ENCODE results near the gene PRR14L.
A peak's percentile ranks its signal among the peaks of the same experiment; 100 is the strongest.
"Not testable (repeated sequence)": the region's sequence is repeated elsewhere in the genome, so short reads cannot be mapped to it uniquely, and the experiment has no call there.

Gene PRR14L

GRCh38 chr22:31764785-31765184 is 14.9 kb upstream of the PRR14L start:
- DNase-seq (ENCODE audit: extremely low spot score), result no peak
- POLR2A ChIA-PET, result no interaction called here
- CTCF ChIA-PET, result interaction anchor here (1.2 kb wide), 1 partner anchor 19 kb away, joined by 3 read pairs; no protein-coding TSS in a partner anchor
- TF ChIP-seq CTCF (IDR thresholded peaks at IDR 0.05; ENCODE audit: control extremely low read depth, extremely low read depth, low read depth, missing control alignments), result no peak

GRCh38 chr22:31758860-31759259 is 8.9 kb upstream of the PRR14L start:
- CTCF ChIA-PET, result interaction anchor here (0.9 kb wide), 2 partner anchors 26 to 93 kb away, joined by 3 to 4 read pairs; no protein-coding TSS in a partner anchor
- DNase-seq (ENCODE audit: extremely low spot score), result not testable (repeated sequence)
- POLR2A ChIA-PET, result interaction anchor here (0.6 kb wide), 1 partner anchor 263 kb away, joined by 3 read pairs; the partner anchor contains the start of gene SFI1

- no peak for DNase-seq (ENCODE audit: extremely low spot score)
- ChIA-PET CTCF (interaction anchor here (0.8 kb wide), 1 partner anchor 9 kb away, joined by 4 read pairs; no protein-coding TSS in a partner anchor), POLR2A (no interaction called here)
- TF ChIP-seq CTCF (IDR thresholded peaks at IDR 0.05; ENCODE audit: control extremely low read depth, extremely low read depth, low read depth, missing control alignments), result no peak
These were observed 7.3 kb upstream of the PRR14L start for GRCh38 chr22:31757265-31757664.

- CTCF ChIA-PET, result interaction anchor here (0.9 kb wide), 1 partner anchor 48 kb away, joined by 3 read pairs; no protein-coding TSS in a partner anchor
These were observed 4.9 kb upstream of the PRR14L start for GRCh38 chr22:31754813-31755212.

GRCh38 chr22:31753634-31754501 is 3.9 kb upstream of the PRR14L start, which contains the start of gene DEPDC5:
Gene DEPDC5 (plus strand): TSS chr22:31754019. CDS start chr22:31754922, 903 bp downstream.
- TF ChIP-seq CTCF (IDR thresholded peaks at IDR 0.05; ENCODE audit: control extremely low read depth, extremely low read depth, low read depth, missing control alignments), result no peak
- DNase-seq (ENCODE audit: extremely low spot score), result peak; percentile 98
- POLR2A ChIA-PET, result interaction anchor here (0.5 kb wide), 1 partner anchor 39 kb away, joined by 3 read pairs; no protein-coding TSS in a partner anchor
- CTCF ChIA-PET, result no interaction called here

More at GRCh38 chr22:31754813-31755212, 4.9 kb upstream of the PRR14L start:
- TF ChIP-seq CTCF (IDR thresholded peaks at IDR 0.05; ENCODE audit: control extremely low read depth, extremely low read depth, low read depth, missing control alignments), result no peak
- DNase-seq (ENCODE audit: extremely low spot score), result no peak
- POLR2A ChIA-PET, result no interaction called here

- DNase-seq (ENCODE audit: extremely low spot score), result peak; percentile 30
- CTCF ChIA-PET, result no interaction called here
- TF ChIP-seq CTCF (IDR thresholded peaks at IDR 0.05; ENCODE audit: control extremely low read depth, extremely low read depth, low read depth, missing control alignments), result no peak
- POLR2A ChIA-PET, result interaction anchor here (0.5 kb wide), 1 partner anchor 40 kb away, joined by 3 read pairs; no protein-coding TSS in a partner anchor
These were observed 3.2 kb upstream of the PRR14L start for GRCh38 chr22:31753005-31753633.

Data from GM10248 (cell line).